Measurements from ENCODE around the gene SYCP2L.
"Not testable (repeated sequence)": the region's sequence is repeated elsewhere in the genome, so short reads cannot be mapped to it uniquely, and the experiment has no call there.

The SYCP2L gene

GRCh38 chr6:10880366-10880765 lies 6.5 kb upstream of the SYCP2L start:
- no peak for DNase-seq (ENCODE audit: low spot score)

GRCh38 chr6:10882253-10882630 lies 4.6 kb upstream of the SYCP2L start:
- not testable (repeated sequence) for DNase-seq (ENCODE audit: low spot score)

DNA sequence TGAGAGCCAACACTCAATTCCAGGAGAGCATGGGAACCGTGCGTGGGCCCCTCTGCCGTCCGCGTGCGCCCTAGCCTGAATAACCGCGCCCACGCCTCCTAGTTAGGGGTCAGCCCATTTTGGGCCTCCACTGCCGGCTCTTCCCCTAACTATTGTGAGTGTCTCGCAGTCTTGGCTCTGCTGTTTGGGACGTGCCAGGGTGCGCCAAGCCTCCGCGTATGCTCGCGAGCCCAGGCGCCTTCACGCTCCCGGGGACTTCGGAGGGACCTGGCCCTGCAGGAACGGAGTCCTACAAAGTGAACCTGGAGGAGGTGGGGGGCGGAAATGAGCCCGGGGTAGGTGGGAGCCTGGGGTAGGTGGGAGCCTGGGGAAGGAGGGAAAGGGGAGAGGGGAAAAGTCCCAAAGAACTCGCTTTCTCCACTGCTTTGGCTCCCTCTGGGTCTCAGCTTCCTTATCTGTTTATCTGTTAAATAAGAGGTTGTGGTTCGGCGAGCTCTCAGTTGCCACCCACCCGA lies 4.1 kb upstream of the SYCP2L start:
- DNase-seq (ENCODE audit: low spot score), result no peak

- DNase-seq (ENCODE audit: low spot score), result no peak
Observed at GRCh38 chr6:10883312-10884244, 3.3 kb upstream of the SYCP2L start.

- DNase-seq (ENCODE audit: low spot score), result no peak
Observed at GRCh38 chr6:10884245-10884972, 2.4 kb upstream of the SYCP2L start.

DNA sequence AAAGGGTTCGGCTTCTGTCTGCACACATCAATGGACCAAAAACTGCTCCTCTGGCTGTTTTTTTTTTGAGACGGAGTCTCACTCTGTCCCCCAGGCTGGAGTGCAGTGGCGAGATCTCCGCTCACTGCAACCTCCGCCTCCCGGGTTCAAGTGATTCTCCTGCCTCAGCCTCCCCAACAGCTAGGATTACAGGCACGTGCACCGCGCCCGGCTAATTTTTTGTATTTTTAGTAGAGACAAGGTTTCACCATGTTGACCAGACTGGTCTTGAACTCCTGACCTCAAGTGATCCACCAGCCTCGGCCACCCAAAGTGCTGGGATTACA lies 524 bp upstream of the SYCP2L start:
- not testable (repeated sequence) for DNase-seq (ENCODE audit: low spot score)

DNA sequence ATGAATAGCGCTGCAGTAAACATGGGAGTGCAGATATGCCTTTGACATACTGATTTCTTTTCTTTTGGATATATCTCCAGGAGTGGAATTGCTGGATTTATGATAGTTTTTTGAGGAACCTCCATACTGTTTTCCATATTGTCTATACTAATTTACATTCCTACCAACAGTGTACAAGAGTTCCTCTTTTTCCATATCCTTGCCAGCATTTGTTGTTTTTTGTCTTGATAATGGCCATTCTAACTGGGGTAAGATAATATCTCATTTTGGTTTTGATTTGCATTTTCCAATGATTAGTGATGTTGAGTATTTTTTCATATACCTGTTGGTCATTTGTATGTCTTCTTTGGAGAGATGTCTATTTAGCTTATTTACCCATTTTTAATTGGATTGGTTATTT lies 3.3 kb downstream of the SYCP2L start:
- no peak for DNase-seq (ENCODE audit: low spot score)

DNA sequence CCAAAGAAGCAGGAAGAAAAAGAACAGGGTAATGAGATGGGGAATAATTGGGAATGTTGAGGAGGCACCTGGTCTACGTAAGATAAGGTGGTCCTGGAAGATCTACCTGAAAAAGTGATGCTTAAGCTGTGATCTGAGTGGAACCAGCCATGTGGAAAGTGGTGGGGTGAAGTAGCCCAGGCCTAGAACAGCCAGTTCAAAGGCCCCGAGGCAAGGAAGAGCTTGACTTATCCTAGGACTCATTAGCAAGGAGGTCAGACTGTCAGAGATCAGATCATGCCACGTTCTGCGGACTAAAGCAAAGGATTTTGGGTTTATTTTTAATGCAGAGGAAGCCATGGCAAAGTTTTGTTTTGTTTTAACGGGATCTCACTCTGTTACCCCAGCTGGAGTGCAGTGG lies 5.1 kb downstream of the SYCP2L start:
- no peak for DNase-seq (ENCODE audit: low spot score)

GRCh38 chr6:10894958-10895357 lies 8.1 kb downstream of the SYCP2L start:
- no peak for DNase-seq (ENCODE audit: low spot score)

- no peak for DNase-seq (ENCODE audit: low spot score)
Observed at GRCh38 chr6:10896691-10897090, 9.8 kb downstream of the SYCP2L start.

DNA sequence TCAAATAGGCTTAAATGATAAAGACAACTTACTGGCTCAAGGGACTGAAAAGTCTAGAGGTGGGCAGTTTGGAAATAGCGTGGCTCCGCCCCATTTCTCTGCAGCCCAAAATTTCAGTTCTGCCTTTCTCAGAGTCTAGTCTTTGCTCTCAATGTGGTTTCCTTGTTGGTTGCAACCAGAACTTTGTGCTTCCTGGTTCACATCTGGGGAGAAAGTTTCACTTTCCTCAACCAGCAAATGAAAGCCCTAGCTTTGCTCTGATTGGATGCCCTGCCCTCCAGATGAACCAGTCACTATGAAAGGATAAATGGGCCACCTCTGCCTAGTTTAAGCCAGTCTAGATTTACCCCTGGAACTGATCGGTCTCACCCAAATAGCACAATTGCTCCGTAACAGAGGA lies 14.9 kb downstream of the SYCP2L start:
- DNase-seq (ENCODE audit: low spot score), result no peak

DNA sequence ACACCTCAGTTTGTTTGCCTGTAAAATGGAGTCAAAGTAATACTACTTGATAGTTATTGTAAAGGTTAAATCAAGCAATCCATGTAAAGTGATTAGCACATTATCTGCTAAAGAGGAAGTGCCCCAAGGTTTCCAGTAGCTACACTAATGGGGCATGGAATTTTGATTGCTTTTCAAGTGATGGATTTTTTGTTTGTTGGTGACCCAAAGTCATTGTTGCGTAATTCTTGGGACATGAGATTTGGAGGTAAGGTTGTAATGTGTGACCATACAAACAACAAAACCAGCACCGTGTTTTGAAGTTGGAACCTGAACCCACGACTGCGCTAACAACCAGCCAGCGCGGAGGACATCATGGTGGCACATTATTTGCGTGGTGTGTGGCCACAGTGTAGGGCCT lies 17.2 kb downstream of the SYCP2L start:
- no peak for DNase-seq (ENCODE audit: low spot score)

GRCh38 chr6:10908228-10908627 lies 21.4 kb downstream of the SYCP2L start:
- no peak for DNase-seq (ENCODE audit: low spot score)

GRCh38 chr6:10919520-10919919 lies 32.7 kb downstream of the SYCP2L start:
- DNase-seq (ENCODE audit: low spot score), result not testable (repeated sequence)

GRCh38 chr6:10933126-10933525 lies 46.3 kb downstream of the SYCP2L start:
- no peak for DNase-seq (ENCODE audit: low spot score)

- DNase-seq (ENCODE audit: low spot score), result no peak
Observed at GRCh38 chr6:10939840-10940239, 53.0 kb downstream of the SYCP2L start.

- no peak for DNase-seq (ENCODE audit: low spot score)
Observed at GRCh38 chr6:10945845-10946244, 59.0 kb downstream of the SYCP2L start.

DNA sequence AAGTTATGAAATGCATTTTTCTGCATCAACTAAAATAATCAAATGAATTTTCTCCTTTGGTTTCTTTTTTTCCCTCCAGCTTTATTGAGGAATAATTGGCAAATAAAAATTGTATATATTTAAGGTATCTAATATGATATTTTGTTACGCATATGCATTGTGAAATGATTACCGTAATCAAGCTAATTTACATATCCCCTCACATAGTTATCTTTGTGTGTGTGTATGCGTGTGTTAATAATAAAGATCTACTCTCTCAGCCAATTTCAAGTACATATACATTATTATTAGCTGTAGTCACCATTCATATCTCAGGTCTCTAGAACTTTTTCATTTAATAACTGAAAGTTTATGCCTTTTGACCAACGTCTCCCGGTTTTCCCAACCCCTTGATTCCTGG lies 61.1 kb downstream of the SYCP2L start:
- DNase-seq (ENCODE audit: low spot score), result no peak

GRCh38 chr6:10949579-10950490 lies 63.0 kb downstream of the SYCP2L start:
- DNase-seq (ENCODE audit: low spot score), result no peak

DNA sequence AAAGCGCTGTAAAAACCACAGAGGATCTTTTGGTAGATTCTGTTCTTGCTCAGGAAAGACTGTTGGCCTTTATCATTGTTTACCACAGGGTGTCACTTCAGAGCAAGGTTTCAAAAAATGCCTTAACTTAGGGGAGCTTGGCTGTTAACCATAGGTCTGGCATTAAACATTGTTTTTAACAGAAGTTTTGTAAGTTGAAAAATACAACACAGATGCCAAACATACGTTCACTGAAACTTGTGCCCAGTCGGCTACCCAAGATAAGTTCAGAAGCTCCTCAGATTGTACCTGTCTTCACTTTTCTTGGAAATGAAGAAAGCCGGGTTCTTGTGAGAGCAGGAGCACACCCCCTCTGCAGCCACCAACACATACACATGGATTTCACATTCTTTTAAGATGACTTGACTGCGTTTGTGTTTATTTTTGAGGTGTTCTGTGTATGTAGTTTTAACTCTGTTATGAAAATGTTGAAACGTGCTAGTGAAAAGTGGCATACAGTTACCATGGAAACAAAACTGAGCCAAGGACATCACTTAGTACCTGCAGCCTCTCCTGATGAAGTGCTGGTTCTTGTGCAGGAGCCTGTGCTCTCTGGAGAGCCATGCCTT lies 64.9 kb downstream of the SYCP2L start:
- no peak for DNase-seq (ENCODE audit: low spot score)

DNA sequence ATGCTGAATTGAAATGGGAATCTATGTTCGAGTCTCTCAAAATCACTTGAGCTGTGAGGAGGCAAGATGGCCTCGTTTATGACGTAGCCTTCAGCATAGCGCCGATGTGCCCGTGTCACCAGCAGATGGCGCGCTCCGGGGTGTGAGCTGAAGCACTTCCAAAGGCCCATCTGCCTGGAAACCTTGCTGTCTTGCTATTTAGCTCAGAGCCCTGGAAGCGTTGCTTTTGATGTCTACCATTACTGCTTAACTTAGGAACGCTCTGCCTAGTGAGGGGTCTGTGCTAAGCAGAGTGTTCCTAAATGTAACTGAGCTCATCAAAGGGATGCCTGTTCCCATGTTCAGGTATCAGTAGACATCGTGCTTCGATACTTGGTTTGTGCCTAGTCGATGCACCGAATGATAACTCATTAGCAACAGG lies 67.7 kb downstream of the SYCP2L start:
- peak; percentile 47 for DNase-seq (ENCODE audit: low spot score)

DNA sequence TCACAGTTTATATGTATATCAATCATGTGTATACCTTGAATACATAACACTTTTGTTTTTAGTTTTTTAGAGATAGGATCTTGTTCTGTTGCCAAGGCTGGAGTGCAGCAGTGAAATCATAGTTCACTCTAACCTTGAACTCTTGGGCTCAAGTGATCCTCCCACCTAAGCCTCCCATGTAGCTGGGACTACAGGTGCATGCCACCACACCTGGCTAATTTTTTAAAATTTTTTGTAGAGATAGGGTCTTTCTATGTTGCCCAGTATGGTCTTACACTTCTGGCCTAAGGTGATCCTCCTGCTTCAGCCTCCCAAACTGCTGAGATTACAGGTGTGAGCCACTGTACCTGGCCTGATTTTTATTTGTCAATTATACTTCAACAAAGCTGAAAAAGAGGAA lies 69.9 kb downstream of the SYCP2L start:
- DNase-seq (ENCODE audit: low spot score), result no peak

Measured in CD4-positive, alpha-beta T cell treated with Interleukin-2 at 100 ng/mL for 4 hours (primary cell).